Fibroblast of lung (primary cell): ENCODE measurements around the gene LAMB1.

Source experiments
- EZH2 ChIP-seq: IDR thresholded peaks from 2 replicates; pipeline ENCODE4 v1.5.1; 2012; ENCODE audit warnings: low read length, control low read depth, mild to moderate bottlenecking; ENCODE audit errors: missing control alignments
- TF ChIP-seq, protein P1 (sequence below), 2 donors: IDR thresholded peaks in 1 of 2; conservative IDR thresholded peaks in 1 of 2; 1 replicate in 1 of 2; 2 replicates in 1 of 2; pipeline ENCODE4 v1.5.1; 2011 to 2012; ENCODE audit warnings: low read length in 2 of 2, control low read depth in 1 of 2, inconsistent platforms in 1 of 2, low read depth in 1 of 2, mild to moderate bottlenecking in 1 of 2

DNA sequence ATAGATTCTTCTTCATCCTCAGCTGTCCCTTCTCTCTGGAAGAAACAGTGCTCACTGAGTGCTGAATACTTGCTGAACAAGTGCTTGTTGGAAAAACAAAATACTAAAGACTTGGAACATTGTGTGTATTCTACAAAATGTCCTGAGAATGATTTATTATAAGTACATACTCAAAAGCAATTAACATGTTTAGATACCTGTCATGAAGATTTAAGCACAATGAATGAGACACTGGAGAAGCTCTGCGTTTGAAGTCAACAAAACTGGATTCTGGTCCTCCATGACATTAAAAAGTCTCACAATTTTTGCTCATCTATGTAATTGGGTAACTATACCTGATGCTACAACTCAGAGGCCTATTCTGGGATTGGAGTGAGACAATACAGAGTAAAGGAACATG, 34.8 kb upstream of the LAMB1 start:
- TF ChIP-seq, protein P1, sequence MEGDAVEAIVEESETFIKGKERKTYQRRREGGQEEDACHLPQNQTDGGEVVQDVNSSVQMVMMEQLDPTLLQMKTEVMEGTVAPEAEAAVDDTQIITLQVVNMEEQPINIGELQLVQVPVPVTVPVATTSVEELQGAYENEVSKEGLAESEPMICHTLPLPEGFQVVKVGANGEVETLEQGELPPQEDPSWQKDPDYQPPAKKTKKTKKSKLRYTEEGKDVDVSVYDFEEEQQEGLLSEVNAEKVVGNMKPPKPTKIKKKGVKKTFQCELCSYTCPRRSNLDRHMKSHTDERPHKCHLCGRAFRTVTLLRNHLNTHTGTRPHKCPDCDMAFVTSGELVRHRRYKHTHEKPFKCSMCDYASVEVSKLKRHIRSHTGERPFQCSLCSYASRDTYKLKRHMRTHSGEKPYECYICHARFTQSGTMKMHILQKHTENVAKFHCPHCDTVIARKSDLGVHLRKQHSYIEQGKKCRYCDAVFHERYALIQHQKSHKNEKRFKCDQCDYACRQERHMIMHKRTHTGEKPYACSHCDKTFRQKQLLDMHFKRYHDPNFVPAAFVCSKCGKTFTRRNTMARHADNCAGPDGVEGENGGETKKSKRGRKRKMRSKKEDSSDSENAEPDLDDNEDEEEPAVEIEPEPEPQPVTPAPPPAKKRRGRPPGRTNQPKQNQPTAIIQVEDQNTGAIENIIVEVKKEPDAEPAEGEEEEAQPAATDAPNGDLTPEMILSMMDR (conservative IDR thresholded peaks at IDR 0.05 in 1 of 2, IDR thresholded peaks at IDR 0.05 in 1 of 2; ENCODE audit: low read depth in 1 of 2, low read length in 2 of 2), result no peak
- no peak for TF ChIP-seq EZH2
